B cell (primary cell): ENCODE measurements around the gene POLD2. TPM values are rescaled to one million over a fixed set of nuclear protein-coding genes. Genes with fewer than 3 reads are reported as not detected.

Experiments used
- ATAC-seq: fragments of 200-7000 bp; cut with Tn5 transposase; one replicate; pipeline ENCODE4 v1.10.0; 2021; ENCODE audit warnings: low read depth, mild to moderate bottlenecking, moderate number of reproducible peaks, moderate library complexity
- CTCF ChIA-PET: fragments of 350-600 bp; sonication (Branson Sonifier 250); formaldehyde crosslinking; loops from one replicate; lab custom pipeline; 2021; ENCODE audit warnings: antibody characterized with exemption, inconsistent platforms; lab: Charles Lee
- POLR2A ChIA-PET: fragments of 350-600 bp; sonication (Branson Sonifier 250); formaldehyde crosslinking; loops from one replicate; lab custom pipeline; 2021; ENCODE audit warnings: antibody characterized with exemption; lab: Charles Lee
- DNase-seq: peaks from one replicate; pipeline ENCODE4 v3.0.0; 2013
- H2AFZ ChIP-seq: 2 replicates; pipeline ENCODE4 v1.6.1; 2012; ENCODE audit warnings: mild to moderate bottlenecking, low read depth, low read length; ENCODE audit not compliant: insufficient read depth, poor library complexity, severe bottlenecking
- H3K27ac ChIP-seq, 2 donors: 1 replicate in 1 of 2; 2 replicates in 1 of 2; pipeline ENCODE4 v1.5.1; 2012 to 2013; ENCODE audit warnings: low read length in 2 of 2, mild to moderate bottlenecking in 2 of 2, moderate library complexity in 1 of 2
- H3K27me3 ChIP-seq, 4 experiments: fragments of 200-600 bp in 1 of 4; sonication (generic) in 1 of 4; replicated peaks in 1 of 4; 1 replicate in 2 of 4; 2 replicates in 2 of 4; pipeline versions ENCODE4 v1.6.1 to v1.7.0; 2013 to 2016; ENCODE audit warnings: low read length in 3 of 4, mild to moderate bottlenecking in 2 of 4, mixed read lengths in 1 of 4, moderate library complexity in 1 of 4; ENCODE audit not compliant: insufficient read depth in 4 of 4, control insufficient read depth in 3 of 4; ENCODE audit errors: control extremely low read depth in 1 of 4
- H3K36me3 ChIP-seq, 2 experiments: replicated peaks in 1 of 2; 1 replicate in 1 of 2; 2 replicates in 1 of 2; pipeline versions ENCODE4 v1.6.1 to v1.7.1; 2013; ENCODE audit warnings: low read length in 1 of 2; ENCODE audit not compliant: insufficient read depth in 2 of 2, control insufficient read depth in 1 of 2; ENCODE audit errors: control extremely low read depth in 1 of 2, extremely low read depth in 1 of 2
- H3K4me1 ChIP-seq, 2 donors: fragments of 200-600 bp in 1 of 2; sonication (generic) in 1 of 2; 1 replicate in 1 of 2; 2 replicates in 1 of 2; pipeline versions ENCODE4 v1.5.1 to v1.6.1; 2013 to 2017; ENCODE audit warnings: low read length in 2 of 2; ENCODE audit not compliant: control insufficient read depth in 2 of 2, insufficient read depth in 2 of 2
- H3K4me2 ChIP-seq: replicated peaks from 2 replicates; pipeline ENCODE3; 2012; ENCODE audit warnings: mild to moderate bottlenecking, low read depth, low read length; ENCODE audit not compliant: poor library complexity, severe bottlenecking
- H3K4me3 ChIP-seq, 5 experiments: fragments of 200-600 bp in 1 of 5; sonication (generic) in 1 of 5; 1 replicate in 3 of 5; 2 replicates in 2 of 5; pipeline versions ENCODE4 v1.5.1 to v1.7.0; 2011 to 2016; ENCODE audit warnings: low read length in 4 of 5, mild to moderate bottlenecking in 4 of 5, low read depth in 2 of 5, control low read depth in 1 of 5, moderate library complexity in 1 of 5; ENCODE audit not compliant: insufficient read depth in 1 of 5; ENCODE audit errors: control extremely low read depth in 1 of 5, extremely low read depth in 1 of 5
- H3K79me2 ChIP-seq: fragments of 200-600 bp; sonication (generic); one replicate; pipeline ENCODE4 v1.6.0; 2016; ENCODE audit warnings: low read length; ENCODE audit not compliant: control insufficient read depth, insufficient read depth
- H3K9ac ChIP-seq: fragments of 200-600 bp; sonication (generic); 2 replicates; pipeline ENCODE4 v1.6.1; 2017; ENCODE audit warnings: mild to moderate bottlenecking, low read length, moderate library complexity
- H3K9me3 ChIP-seq, 3 donors: one replicate each; pipeline versions ENCODE4 v1.6.1 to v1.7.1; 2013; ENCODE audit warnings: low read length in 2 of 3; ENCODE audit not compliant: control insufficient read depth in 2 of 3, insufficient read depth in 1 of 3; ENCODE audit errors: control extremely low read depth in 1 of 3
- H4K20me1 ChIP-seq: 2 replicates; pipeline ENCODE4 v1.6.0; 2012; ENCODE audit warnings: mild to moderate bottlenecking, low read length; ENCODE audit not compliant: insufficient read depth, control insufficient read depth, poor library complexity, severe bottlenecking
- H3K27ac Mint-ChIP-seq: one replicate; pipeline ENCODE4 v1.8.0; 2021; ENCODE audit warnings: mixed read lengths
- H3K27me3 Mint-ChIP-seq: one replicate; pipeline ENCODE4 v1.8.0; 2021; ENCODE audit warnings: mixed read lengths
- H3K4me1 Mint-ChIP-seq: one replicate; pipeline ENCODE4 v1.8.0; 2021; ENCODE audit warnings: mixed read lengths
- H3K4me3 Mint-ChIP-seq: one replicate; pipeline ENCODE4 v1.8.0; 2021; ENCODE audit warnings: mixed read lengths
- H3K9me3 Mint-ChIP-seq: one replicate; pipeline ENCODE4 v1.8.0; 2022; ENCODE audit warnings: mixed read lengths; ENCODE audit not compliant: insufficient read depth
- EZH2 ChIP-seq: IDR thresholded peaks from 2 replicates; pipeline ENCODE4 v1.6.1; 2012; ENCODE audit warnings: borderline replicate concordance, low read depth, mild to moderate bottlenecking, moderate library complexity, low read length; ENCODE audit not compliant: insufficient read depth, poor library complexity, severe bottlenecking
- WGBS: methylation state at CpG from one replicate; pipeline ENCODE4 v1.1.5; 2013; ENCODE audit warnings: missing lambda C conversion rate; ENCODE audit not compliant: insufficient coverage; 5-methylcytosine and 5-hydroxymethylcytosine counted together
- intact Hi-C: fragments of 100-400 bp; cut with micrococcal nuclease; formaldehyde crosslinking; loops from one replicate; pipeline ENCODE4 v1.10.0; 2022
- polyA plus RNA-seq: library from polyadenylated mRNA; depleted of rRNA; stranded (reverse); fragments of >200 nt; gene quantifications from 2 replicates; pipeline ENCODE4 v1.2.3, GENCODE V29; 2012
- total RNA-seq, 2 donors: library from RNA; stranded (reverse); fragments of 120-200 nt in 1 of 2; gene quantifications; 1 replicate in 1 of 2; 2 replicates in 1 of 2; pipeline versions ENCODE4 v1.2.3 to v1.2.4, GENCODE V29; 2013 to 2022
- TF ChIP-seq, protein P1 (sequence below): fragments of 200-600 bp; IDR thresholded peaks from one replicate; pipeline ENCODE4 v1.8.0; 2022; ENCODE audit warnings: antibody characterized with exemption, mild to moderate bottlenecking

The POLD2 gene
- total and polyA plus RNA-seq, 2 donors (not counting 1 experiment from before 2014, with no cell fraction given): 73.6 to 86.7 TPM

DNA sequence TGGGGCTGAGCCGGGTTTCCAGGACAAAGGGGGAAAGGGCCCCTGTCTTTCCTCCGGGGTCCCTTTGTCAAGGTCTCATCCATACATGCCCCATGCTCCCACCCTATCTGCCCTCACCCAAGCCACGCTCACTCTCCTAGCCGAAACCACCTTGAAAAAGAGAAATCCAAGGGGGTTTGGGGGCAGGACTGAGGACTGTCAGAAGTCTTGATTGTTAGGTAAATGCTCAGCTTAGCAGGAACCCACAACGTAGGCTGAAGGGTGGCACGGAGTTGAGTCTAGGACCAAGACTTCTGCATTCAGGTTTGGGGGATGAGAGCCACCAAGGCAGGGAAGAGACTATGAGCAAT, 57.3 kb downstream of the POLD2 start:
- WGBS: 57% methylated on average over 4 of the region's 6 CpGs
- Histone ChIP-seq H3K27ac (peak overlapping the region in 1 of 2 donors; percentile 68), H2AFZ (no peak overlapping the region), H3K4me3 (no peak overlapping the region), H3K4me1 (peaks cover 43 to 73% of the 10 kb centered on the region in 2 donors), H3K79me2 (peaks cover 26% of the 10 kb centered on the region), H3K27me3 (no peaks in the 10 kb centered on the region), H3K9me3 (no peaks in the 10 kb centered on the region), H4K20me1 (peaks cover 26% of the 10 kb centered on the region), H3K9ac (no peak overlapping the region), H3K36me3 (peaks cover 0 to 21% of the 10 kb centered on the region in 2 experiments), H3K4me2 (peak overlapping the region; percentile 58)
- H3K27ac Mint-ChIP-seq: peak overlapping the region; percentile 81
- intact Hi-C loops: no loop called here
- peak overlapping the region; percentile 34 for H3K4me3 Mint-ChIP-seq
- H3K4me1 Mint-ChIP-seq: peaks cover 68% of the 10 kb centered on the region
- POLR2A ChIA-PET: interaction anchor here (0.9 to 1.6 kb wide), 5 partner anchors 13 to 57 kb away, joined by 3 read pairs; partner anchors contain the start of gene POLD2
- DNase-seq: no peak
- H3K27me3 Mint-ChIP-seq: no peaks in the 10 kb centered on the region
- CTCF ChIA-PET: interaction anchor here (0.6 to 2.9 kb wide), 3 partner anchors 13 to 511 kb away, joined by 3 to 7 read pairs (median 3); partner anchors contain the start of gene YKT6
- TF ChIP-seq, protein P1, sequence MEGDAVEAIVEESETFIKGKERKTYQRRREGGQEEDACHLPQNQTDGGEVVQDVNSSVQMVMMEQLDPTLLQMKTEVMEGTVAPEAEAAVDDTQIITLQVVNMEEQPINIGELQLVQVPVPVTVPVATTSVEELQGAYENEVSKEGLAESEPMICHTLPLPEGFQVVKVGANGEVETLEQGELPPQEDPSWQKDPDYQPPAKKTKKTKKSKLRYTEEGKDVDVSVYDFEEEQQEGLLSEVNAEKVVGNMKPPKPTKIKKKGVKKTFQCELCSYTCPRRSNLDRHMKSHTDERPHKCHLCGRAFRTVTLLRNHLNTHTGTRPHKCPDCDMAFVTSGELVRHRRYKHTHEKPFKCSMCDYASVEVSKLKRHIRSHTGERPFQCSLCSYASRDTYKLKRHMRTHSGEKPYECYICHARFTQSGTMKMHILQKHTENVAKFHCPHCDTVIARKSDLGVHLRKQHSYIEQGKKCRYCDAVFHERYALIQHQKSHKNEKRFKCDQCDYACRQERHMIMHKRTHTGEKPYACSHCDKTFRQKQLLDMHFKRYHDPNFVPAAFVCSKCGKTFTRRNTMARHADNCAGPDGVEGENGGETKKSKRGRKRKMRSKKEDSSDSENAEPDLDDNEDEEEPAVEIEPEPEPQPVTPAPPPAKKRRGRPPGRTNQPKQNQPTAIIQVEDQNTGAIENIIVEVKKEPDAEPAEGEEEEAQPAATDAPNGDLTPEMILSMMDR: no peak
- no peak for TF ChIP-seq EZH2
- no peaks in the 10 kb centered on the region for H3K9me3 Mint-ChIP-seq
- ATAC-seq: peak; percentile 14

DNA sequence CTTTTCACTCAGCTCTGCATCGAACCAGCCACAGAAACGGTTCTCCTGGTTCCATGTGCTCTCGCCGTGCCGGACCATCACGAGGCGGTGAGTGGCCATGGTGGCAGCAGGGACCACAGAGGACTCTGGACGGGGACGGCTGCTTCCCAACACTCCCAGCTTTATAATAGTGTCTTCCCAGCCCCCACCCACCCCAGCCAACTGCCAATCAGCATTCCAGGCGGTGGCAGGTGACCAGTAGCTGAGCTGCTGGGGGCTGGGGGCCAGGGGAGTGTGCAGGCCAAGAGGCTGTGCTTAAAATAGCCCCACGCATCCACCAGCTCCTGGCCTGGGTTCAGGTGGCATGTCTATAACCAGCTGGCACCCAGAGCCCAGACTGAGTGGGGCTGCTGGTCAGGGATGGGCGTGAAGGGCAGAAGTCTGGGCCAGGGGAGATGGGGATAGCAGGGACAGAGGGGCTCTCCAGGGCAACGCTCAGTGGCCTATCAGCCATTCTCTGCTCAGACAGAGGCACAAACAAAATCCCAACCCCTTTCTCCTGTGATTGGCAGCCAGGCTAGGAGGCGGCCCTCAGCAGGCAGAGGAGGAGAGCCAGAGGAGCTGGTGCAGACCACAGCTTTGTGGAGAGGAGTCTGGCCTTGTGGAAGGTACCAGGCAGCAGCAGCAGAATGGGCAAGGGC, 57.8 kb downstream of the POLD2 start, which contains the start of gene PGAM2:
PGAM2 (minus strand) TSS at position 137 of the 680 bp plus-strand sequence; CDS start at position 99, 38 bp downstream.
- peak; percentile 14 for ATAC-seq
- peak within 1 kb of the TSS; percentile 58 for H3K4me2 ChIP-seq
- 42% methylated on average over 12 of the region's 14 CpGs for WGBS
- ChIA-PET CTCF (interaction anchor here (1.0 to 1.6 kb wide), 2 partner anchors 16 to 136 kb away, joined by 3 read pairs; partner anchors contain the start of gene YKT6), POLR2A (interaction anchor here (0.9 to 1.6 kb wide), 4 partner anchors 13 to 58 kb away, joined by 3 read pairs; partner anchors contain the start of gene POLD2)
- no peak within 1 kb of the TSS for H3K9ac ChIP-seq
- H4K20me1 ChIP-seq: peaks cover 26% of the 10 kb centered on the region
- no peak within 1 kb of the TSS for H3K4me3 ChIP-seq
- H3K27me3 Mint-ChIP-seq: no peaks in the 10 kb centered on the region
- H2AFZ ChIP-seq: no peak within 1 kb of the TSS
- H3K9me3 Mint-ChIP-seq: no peaks in the 10 kb centered on the region
- no peaks in the 10 kb centered on the region for H3K27me3 ChIP-seq
- H3K27ac Mint-ChIP-seq: peak within 1 kb of the TSS; percentile 87
- peak within 1 kb of the TSS; percentile 15 to 68 for H3K27ac ChIP-seq
- no peak for DNase-seq
- TF ChIP-seq EZH2: no peak
- TF ChIP-seq, protein P1: no peak
- peaks cover 43 to 73% of the 10 kb centered on the region in 2 donors for H3K4me1 ChIP-seq
- peaks cover 0 to 26% of the 10 kb centered on the region in 2 experiments for H3K36me3 ChIP-seq
- H3K79me2 ChIP-seq: peaks cover 31% of the 10 kb centered on the region
- no peaks in the 10 kb centered on the region for H3K9me3 ChIP-seq
- intact Hi-C loops: no loop called here
- peak within 1 kb of the TSS; percentile 37 for H3K4me3 Mint-ChIP-seq
- H3K4me1 Mint-ChIP-seq: peaks cover 68% of the 10 kb centered on the region
